Measurements from ENCODE around the gene SLC28A1. TPM values are rescaled to one million over a fixed set of nuclear protein-coding genes. Genes with fewer than 3 reads are reported as not detected.

Gene SLC28A1
- total and polyA plus RNA-seq, 4 donors: 0.09 to 39.7 (median 18.3) TPM

DNA sequence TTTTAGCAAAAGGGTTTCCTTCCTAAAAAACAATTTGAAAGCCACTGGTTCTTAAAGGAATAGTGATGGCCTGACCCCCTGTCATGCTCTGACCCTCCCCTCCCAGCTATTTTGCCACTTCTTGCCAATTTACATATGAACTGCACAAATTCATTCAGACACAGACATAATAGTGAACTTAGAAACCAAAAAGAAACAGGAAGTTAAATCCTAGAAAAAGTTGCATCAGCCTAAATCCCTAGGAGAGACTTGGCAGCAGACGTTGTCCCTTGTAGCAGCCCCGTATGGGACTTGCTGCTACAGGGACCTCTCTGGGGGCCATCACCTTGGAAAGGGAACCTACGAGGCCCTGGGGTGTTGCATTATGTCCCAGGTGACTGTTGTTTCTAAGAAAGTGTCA lies 82.9 kb downstream of the SLC28A1 start:
- 65% methylated on average over 3 of the region's 3 CpGs for whole genome bisulfite sequencing
- Histone ChIP-seq H3K4me1 (ENCODE audit: control insufficient read depth in 4 of 4, insufficient read depth in 4 of 4, low read length in 3 of 4) (no peaks in the 10 kb centered on the region), H3K27me3 (ENCODE audit: control insufficient read depth in 4 of 4, insufficient read depth in 4 of 4, low read length in 3 of 4) (no peaks in the 10 kb centered on the region), H3K9me3 (ENCODE audit: control insufficient read depth in 4 of 4, low read length in 3 of 4) (no peaks in the 10 kb centered on the region), H3K4me3 (ENCODE audit: low read depth in 1 of 3, low read length in 3 of 3) (no peak overlapping the region), H3K27ac (ENCODE audit: low read depth in 1 of 2, low read length in 2 of 2) (no peak overlapping the region), H3K36me3 (ENCODE audit: control insufficient read depth in 4 of 4, insufficient read depth in 3 of 4, low read depth in 1 of 4, low read length in 3 of 4) (peaks cover 0 to 24% (median 10%) of the 10 kb centered on the region in 4 donors), H3K9ac (ENCODE audit: low read depth in 1 of 2, low read length in 2 of 2) (no peak overlapping the region)
- no peak for DNase-seq (ENCODE audit: low spot score)
- TF ChIP-seq, protein P1, sequence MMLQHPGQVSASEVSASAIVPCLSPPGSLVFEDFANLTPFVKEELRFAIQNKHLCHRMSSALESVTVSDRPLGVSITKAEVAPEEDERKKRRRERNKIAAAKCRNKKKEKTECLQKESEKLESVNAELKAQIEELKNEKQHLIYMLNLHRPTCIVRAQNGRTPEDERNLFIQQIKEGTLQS (IDR thresholded peaks at IDR 0.05): no peak
- TF ChIP-seq HNF4G (IDR thresholded peaks at IDR 0.05) (no peak), JUND (IDR thresholded peaks at IDR 0.05) (no peak), TAF1 (conservative IDR thresholded peaks at IDR 0.05) (no peak), HNF4A (conservative IDR thresholded peaks at IDR 0.05) (no peak), RXRA (IDR thresholded peaks at IDR 0.05) (no peak), YY1 (IDR thresholded peaks at IDR 0.05) (no peak), NR2F2 (IDR thresholded peaks at IDR 0.05) (no peak), FOXA1 (IDR thresholded peaks at IDR 0.05) (no peak), GABPA (IDR thresholded peaks at IDR 0.05 in 1 of 2, conservative IDR thresholded peaks at IDR 0.05 in 1 of 2) (no peak), EGR1 (IDR thresholded peaks at IDR 0.05; ENCODE audit: low read depth in 2 of 2) (no peak), FOXA2 (IDR thresholded peaks at IDR 0.05) (no peak), SP1 (IDR thresholded peaks at IDR 0.05) (no peak), RAD21 (IDR thresholded peaks at IDR 0.05) (no peak)
- TF ChIP-seq, protein P2, sequence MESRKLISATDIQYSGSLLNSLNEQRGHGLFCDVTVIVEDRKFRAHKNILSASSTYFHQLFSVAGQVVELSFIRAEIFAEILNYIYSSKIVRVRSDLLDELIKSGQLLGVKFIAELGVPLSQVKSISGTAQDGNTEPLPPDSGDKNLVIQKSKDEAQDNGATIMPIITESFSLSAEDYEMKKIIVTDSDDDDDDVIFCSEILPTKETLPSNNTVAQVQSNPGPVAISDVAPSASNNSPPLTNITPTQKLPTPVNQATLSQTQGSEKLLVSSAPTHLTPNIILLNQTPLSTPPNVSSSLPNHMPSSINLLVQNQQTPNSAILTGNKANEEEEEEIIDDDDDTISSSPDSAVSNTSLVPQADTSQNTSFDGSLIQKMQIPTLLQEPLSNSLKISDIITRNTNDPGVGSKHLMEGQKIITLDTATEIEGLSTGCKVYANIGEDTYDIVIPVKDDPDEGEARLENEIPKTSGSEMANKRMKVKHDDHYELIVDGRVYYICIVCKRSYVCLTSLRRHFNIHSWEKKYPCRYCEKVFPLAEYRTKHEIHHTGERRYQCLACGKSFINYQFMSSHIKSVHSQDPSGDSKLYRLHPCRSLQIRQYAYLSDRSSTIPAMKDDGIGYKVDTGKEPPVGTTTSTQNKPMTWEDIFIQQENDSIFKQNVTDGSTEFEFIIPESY (IDR thresholded peaks at IDR 0.05): no peak
- TF ChIP-seq, protein P3, sequence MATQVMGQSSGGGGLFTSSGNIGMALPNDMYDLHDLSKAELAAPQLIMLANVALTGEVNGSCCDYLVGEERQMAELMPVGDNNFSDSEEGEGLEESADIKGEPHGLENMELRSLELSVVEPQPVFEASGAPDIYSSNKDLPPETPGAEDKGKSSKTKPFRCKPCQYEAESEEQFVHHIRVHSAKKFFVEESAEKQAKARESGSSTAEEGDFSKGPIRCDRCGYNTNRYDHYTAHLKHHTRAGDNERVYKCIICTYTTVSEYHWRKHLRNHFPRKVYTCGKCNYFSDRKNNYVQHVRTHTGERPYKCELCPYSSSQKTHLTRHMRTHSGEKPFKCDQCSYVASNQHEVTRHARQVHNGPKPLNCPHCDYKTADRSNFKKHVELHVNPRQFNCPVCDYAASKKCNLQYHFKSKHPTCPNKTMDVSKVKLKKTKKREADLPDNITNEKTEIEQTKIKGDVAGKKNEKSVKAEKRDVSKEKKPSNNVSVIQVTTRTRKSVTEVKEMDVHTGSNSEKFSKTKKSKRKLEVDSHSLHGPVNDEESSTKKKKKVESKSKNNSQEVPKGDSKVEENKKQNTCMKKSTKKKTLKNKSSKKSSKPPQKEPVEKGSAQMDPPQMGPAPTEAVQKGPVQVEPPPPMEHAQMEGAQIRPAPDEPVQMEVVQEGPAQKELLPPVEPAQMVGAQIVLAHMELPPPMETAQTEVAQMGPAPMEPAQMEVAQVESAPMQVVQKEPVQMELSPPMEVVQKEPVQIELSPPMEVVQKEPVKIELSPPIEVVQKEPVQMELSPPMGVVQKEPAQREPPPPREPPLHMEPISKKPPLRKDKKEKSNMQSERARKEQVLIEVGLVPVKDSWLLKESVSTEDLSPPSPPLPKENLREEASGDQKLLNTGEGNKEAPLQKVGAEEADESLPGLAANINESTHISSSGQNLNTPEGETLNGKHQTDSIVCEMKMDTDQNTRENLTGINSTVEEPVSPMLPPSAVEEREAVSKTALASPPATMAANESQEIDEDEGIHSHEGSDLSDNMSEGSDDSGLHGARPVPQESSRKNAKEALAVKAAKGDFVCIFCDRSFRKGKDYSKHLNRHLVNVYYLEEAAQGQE (IDR thresholded peaks at IDR 0.05): no peak
- TF ChIP-seq, protein P4, sequence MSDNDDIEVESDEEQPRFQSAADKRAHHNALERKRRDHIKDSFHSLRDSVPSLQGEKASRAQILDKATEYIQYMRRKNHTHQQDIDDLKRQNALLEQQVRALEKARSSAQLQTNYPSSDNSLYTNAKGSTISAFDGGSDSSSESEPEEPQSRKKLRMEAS (IDR thresholded peaks at IDR 0.05): no peak
- TF ChIP-seq, protein P5, sequence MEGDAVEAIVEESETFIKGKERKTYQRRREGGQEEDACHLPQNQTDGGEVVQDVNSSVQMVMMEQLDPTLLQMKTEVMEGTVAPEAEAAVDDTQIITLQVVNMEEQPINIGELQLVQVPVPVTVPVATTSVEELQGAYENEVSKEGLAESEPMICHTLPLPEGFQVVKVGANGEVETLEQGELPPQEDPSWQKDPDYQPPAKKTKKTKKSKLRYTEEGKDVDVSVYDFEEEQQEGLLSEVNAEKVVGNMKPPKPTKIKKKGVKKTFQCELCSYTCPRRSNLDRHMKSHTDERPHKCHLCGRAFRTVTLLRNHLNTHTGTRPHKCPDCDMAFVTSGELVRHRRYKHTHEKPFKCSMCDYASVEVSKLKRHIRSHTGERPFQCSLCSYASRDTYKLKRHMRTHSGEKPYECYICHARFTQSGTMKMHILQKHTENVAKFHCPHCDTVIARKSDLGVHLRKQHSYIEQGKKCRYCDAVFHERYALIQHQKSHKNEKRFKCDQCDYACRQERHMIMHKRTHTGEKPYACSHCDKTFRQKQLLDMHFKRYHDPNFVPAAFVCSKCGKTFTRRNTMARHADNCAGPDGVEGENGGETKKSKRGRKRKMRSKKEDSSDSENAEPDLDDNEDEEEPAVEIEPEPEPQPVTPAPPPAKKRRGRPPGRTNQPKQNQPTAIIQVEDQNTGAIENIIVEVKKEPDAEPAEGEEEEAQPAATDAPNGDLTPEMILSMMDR (IDR thresholded peaks at IDR 0.05; ENCODE audit: low read depth, low read length, missing input control): no peak
